Vagina (tissue), 2 donors: Measurements from ENCODE around the gene SLC8A1. TPM values are rescaled to one million over a fixed set of nuclear protein-coding genes. Genes with fewer than 3 reads are reported as not detected.

ENCODE experiments used
- DNase-seq, 2 donors: peaks; one replicate each; pipeline ENCODE4 v3.0.0-alpha.2; 2017; ENCODE audit errors: extremely low spot score in 2 of 2
- H3K27ac ChIP-seq: fragments of 200-600 bp; sonication (generic); one replicate; pipeline ENCODE4 v1.5.1; 2019
- H3K27me3 ChIP-seq: fragments of 200-600 bp; sonication (generic); one replicate; pipeline ENCODE4 v1.5.1; 2019
- H3K36me3 ChIP-seq, 2 donors: fragments of 200-600 bp; sonication (generic); one replicate each; pipeline ENCODE4 v1.5.1; 2017 to 2019
- H3K4me1 ChIP-seq: fragments of 200-600 bp; sonication (generic); one replicate; pipeline ENCODE4 v1.5.1; 2019
- H3K4me3 ChIP-seq, 2 donors: fragments of 200-600 bp; sonication (generic); 1 replicate in 1 of 2; 2 replicates in 1 of 2; pipeline ENCODE4 v1.5.1; 2016 to 2019
- H3K9me3 ChIP-seq: fragments of 200-600 bp; sonication (generic); one replicate; pipeline ENCODE4 v1.5.1; 2019
- CTCF ChIP-seq, 3 experiments: fragments of 450-650 bp in 2 of 3; fragments of 200-600 bp in 1 of 3; sonication (generic) in 1 of 3; IDR thresholded peaks; one replicate each; pipeline ENCODE4 v1.5.1; 2017 to 2019; ENCODE audit warnings: antibody characterized with exemption in 3 of 3, mild to moderate bottlenecking in 2 of 3, moderate library complexity in 2 of 3
- POLR2A ChIP-seq, 2 donors: fragments of 450-650 bp; IDR thresholded peaks; one replicate each; pipeline ENCODE4 v1.6.1; 2017; ENCODE audit warnings: antibody characterized with exemption in 2 of 2, mild to moderate bottlenecking in 2 of 2, moderate library complexity in 2 of 2
- POLR2AphosphoS5 ChIP-seq, 2 donors: sonication (generic); formaldehyde crosslinking; IDR thresholded peaks; one replicate each; pipeline ENCODE4 v1.9.0; 2017; ENCODE audit warnings: antibody characterized with exemption in 2 of 2, mild to moderate bottlenecking in 2 of 2, low read depth in 1 of 2; ENCODE audit not compliant: insufficient read depth in 1 of 2
- intact Hi-C: fragments of 100-400 bp; cut with DNase I; formaldehyde crosslinking; loops from one replicate; pipeline ENCODE4 v1.15.1; 2023
- total RNA-seq: library from RNA; depleted of rRNA; stranded (reverse); fragments of >200 nt; gene quantifications from one replicate; pipeline ENCODE4 v1.2.3, GENCODE V29; 2016

Gene SLC8A1
- total RNA-seq, 1 donor from 2014 or later = 40.8 TPM

- Histone ChIP-seq H3K4me1 (no peaks in the 10 kb centered on the region), H3K4me3 (no peak overlapping the region), H3K27ac (no peak overlapping the region), H3K9me3 (no peaks in the 10 kb centered on the region), H3K36me3 (no peaks in the 10 kb centered on the region), H3K27me3 (no peaks in the 10 kb centered on the region)
- TF ChIP-seq CTCF (IDR thresholded peaks at IDR 0.05) (no peak), POLR2A (IDR thresholded peaks at IDR 0.05) (no peak), POLR2AphosphoS5 (IDR thresholded peaks at IDR 0.05; ENCODE audit: insufficient read depth in 1 of 2, low read depth in 1 of 2) (no peak)
- intact Hi-C loops = no loop called here
- DNase-seq = no peak
These were observed 274.5 kb downstream of the SLC8A1 start for GRCh38 chr2:40177366-40177765.

GRCh38 chr2:40173276-40173675, 278.6 kb downstream of the SLC8A1 start:
- no peaks in the 10 kb centered on the region for H3K4me1 ChIP-seq
- no peak overlapping the region for H3K4me3 ChIP-seq
- no peaks in the 10 kb centered on the region for H3K9me3 ChIP-seq
- H3K27me3 ChIP-seq = no peaks in the 10 kb centered on the region
- TF ChIP-seq POLR2AphosphoS5 (IDR thresholded peaks at IDR 0.05; ENCODE audit: insufficient read depth in 1 of 2, low read depth in 1 of 2) = no peak
- TF ChIP-seq POLR2A (IDR thresholded peaks at IDR 0.05) = no peak
- TF ChIP-seq CTCF (IDR thresholded peaks at IDR 0.05) = no peak
- intact Hi-C loops = no loop called here
- DNase-seq = no peak
- H3K36me3 ChIP-seq = no peaks in the 10 kb centered on the region
- H3K27ac ChIP-seq = no peak overlapping the region

- no peak for DNase-seq
These were observed 282.0 kb downstream of the SLC8A1 start for GRCh38 chr2:40169856-40170255.

GRCh38 chr2:40169430-40169829, 282.5 kb downstream of the SLC8A1 start:
- Histone ChIP-seq H3K27me3 (no peaks in the 10 kb centered on the region), H3K27ac (no peak overlapping the region), H3K4me1 (no peaks in the 10 kb centered on the region), H3K36me3 (no peaks in the 10 kb centered on the region), H3K4me3 (no peak overlapping the region), H3K9me3 (no peaks in the 10 kb centered on the region)
- intact Hi-C loops = no loop called here
- no peak for DNase-seq
- TF ChIP-seq POLR2A (IDR thresholded peaks at IDR 0.05) (no peak), POLR2AphosphoS5 (IDR thresholded peaks at IDR 0.05; ENCODE audit: insufficient read depth in 1 of 2, low read depth in 1 of 2) (no peak), CTCF (IDR thresholded peaks at IDR 0.05) (no peak)

More at GRCh38 chr2:40169856-40170255, 282.0 kb downstream of the SLC8A1 start:
- Histone ChIP-seq H3K27me3 (no peaks in the 10 kb centered on the region), H3K9me3 (no peaks in the 10 kb centered on the region), H3K36me3 (no peaks in the 10 kb centered on the region), H3K4me1 (no peaks in the 10 kb centered on the region), H3K4me3 (no peak overlapping the region), H3K27ac (no peak overlapping the region)
- intact Hi-C loops = no loop called here
- TF ChIP-seq CTCF (IDR thresholded peaks at IDR 0.05) (no peak), POLR2A (IDR thresholded peaks at IDR 0.05) (no peak), POLR2AphosphoS5 (IDR thresholded peaks at IDR 0.05; ENCODE audit: insufficient read depth in 1 of 2, low read depth in 1 of 2) (no peak)

- H3K9me3 ChIP-seq = no peaks in the 10 kb centered on the region
- no peaks in the 10 kb centered on the region for H3K27me3 ChIP-seq
- no peaks in the 10 kb centered on the region for H3K4me1 ChIP-seq
- no peak overlapping the region for H3K27ac ChIP-seq
- H3K4me3 ChIP-seq = no peak overlapping the region
- TF ChIP-seq POLR2A (IDR thresholded peaks at IDR 0.05) = no peak
- no peak for TF ChIP-seq CTCF (IDR thresholded peaks at IDR 0.05)
- no peak for TF ChIP-seq POLR2AphosphoS5 (IDR thresholded peaks at IDR 0.05; ENCODE audit: insufficient read depth in 1 of 2, low read depth in 1 of 2)
- no peak for DNase-seq
- H3K36me3 ChIP-seq = no peaks in the 10 kb centered on the region
- intact Hi-C loops = no loop called here
These were observed 283.3 kb downstream of the SLC8A1 start for GRCh38 chr2:40168546-40168945.
